HepG2 (cell line): ENCODE data around the gene CFAP100. TPM values are rescaled to one million over a fixed set of nuclear protein-coding genes. Genes with fewer than 3 reads are reported as not detected.

ENCODE experiments used
- ATF4 ChIP-seq, 2 experiments: fragments of 450-650 bp in 1 of 2; sonication (generic) in 1 of 2; formaldehyde crosslinking; IDR thresholded peaks; 2 replicates each; pipeline versions ENCODE4 v1.5.0 to v1.8.0; 2020 to 2022; ENCODE audit warnings: mild to moderate bottlenecking in 1 of 2, missing genetic modification reagents in 1 of 2
- CHD2 ChIP-seq: IDR thresholded peaks from 2 replicates; pipeline ENCODE4 v1.6.1; 2011; ENCODE audit warnings: low read depth, low read length, improper control_type of control experiment
- CREB1 ChIP-seq, 2 experiments: fragments of 450-650 bp in 1 of 2; IDR thresholded peaks; 2 replicates each; pipeline ENCODE4 v1.6.1; 2016 to 2017; ENCODE audit warnings: control low read depth in 1 of 2, mild to moderate bottlenecking in 1 of 2, missing compliant biosample characterization in 1 of 2, missing genetic modification characterization in 1 of 2
- CREM ChIP-seq, 2 experiments: sonication (generic) in 1 of 2; formaldehyde crosslinking in 1 of 2; IDR thresholded peaks; 2 replicates each; pipeline versions ENCODE4 v1.4.0 to v1.6.1; 2016 to 2020; ENCODE audit warnings: antibody characterized with exemption in 1 of 2, mild to moderate bottlenecking in 1 of 2, missing genetic modification reagents in 1 of 2
- DMTF1 ChIP-seq: sonication (generic); formaldehyde crosslinking; IDR thresholded peaks from 2 replicates; pipeline ENCODE4 v1.4.0; 2020; ENCODE audit warnings: mild to moderate bottlenecking, missing genetic modification reagents
- FOXK1 ChIP-seq: sonication (generic); formaldehyde crosslinking; IDR thresholded peaks from 2 replicates; pipeline ENCODE4 v1.4.0; 2020; ENCODE audit warnings: low read depth, missing genetic modification reagents, borderline replicate concordance
- KLF9 ChIP-seq: IDR thresholded peaks from 2 replicates; pipeline ENCODE4 v1.6.1; 2016; ENCODE audit warnings: low read depth
- MAX ChIP-seq: IDR thresholded peaks from 2 replicates; pipeline ENCODE4 v1.6.1; 2012; ENCODE audit warnings: inconsistent platforms
- NFIC ChIP-seq: IDR thresholded peaks from 2 replicates; pipeline ENCODE4 v1.6.1; 2012; ENCODE audit warnings: mild to moderate bottlenecking, low read length, inconsistent platforms
- PHF21A ChIP-seq: sonication (generic); formaldehyde crosslinking; IDR thresholded peaks from 2 replicates; pipeline ENCODE4 v1.5.0; 2020; ENCODE audit warnings: mild to moderate bottlenecking, missing genetic modification reagents
- RAD21 ChIP-seq: fragments of 450-650 bp; formaldehyde crosslinking; IDR thresholded peaks from 2 replicates; pipeline ENCODE4 v1.5.0; 2020; ENCODE audit warnings: mild to moderate bottlenecking
- RBAK ChIP-seq: sonication (generic); formaldehyde crosslinking; IDR thresholded peaks from 2 replicates; pipeline ENCODE4 v1.5.1; 2020; ENCODE audit warnings: mild to moderate bottlenecking, missing genetic modification reagents
- SALL1 ChIP-seq: sonication (generic); formaldehyde crosslinking; IDR thresholded peaks from 2 replicates; pipeline ENCODE4 v1.8.0; 2022; ENCODE audit warnings: mild to moderate bottlenecking, missing genetic modification reagents
- SNAPC5 ChIP-seq: sonication (generic); formaldehyde crosslinking; IDR thresholded peaks from 2 replicates; pipeline ENCODE4 v1.8.1; 2023; ENCODE audit warnings: mild to moderate bottlenecking, missing genetic modification reagents, borderline replicate concordance
- SP140L ChIP-seq: sonication (generic); formaldehyde crosslinking; IDR thresholded peaks from 2 replicates; pipeline ENCODE4 v1.4.0; 2020; ENCODE audit warnings: missing genetic modification reagents, borderline replicate concordance
- TBX2 ChIP-seq: sonication (generic); formaldehyde crosslinking; IDR thresholded peaks from 2 replicates; pipeline ENCODE4 v1.5.0; 2020; ENCODE audit warnings: missing genetic modification reagents, mild to moderate bottlenecking, borderline replicate concordance
- ZBTB38 ChIP-seq: sonication (generic); formaldehyde crosslinking; IDR thresholded peaks from 2 replicates; pipeline ENCODE4 v1.5.1; 2020; ENCODE audit warnings: mild to moderate bottlenecking, missing genetic modification reagents
- ZNF326 ChIP-seq: sonication (generic); formaldehyde crosslinking; IDR thresholded peaks from 2 replicates; pipeline ENCODE4 v1.4.0; 2020; ENCODE audit warnings: missing genetic modification reagents, borderline replicate concordance
- ZNF329 ChIP-seq: sonication (generic); formaldehyde crosslinking; IDR thresholded peaks from 2 replicates; pipeline ENCODE4 v1.9.0; 2021; ENCODE audit warnings: low read depth, mild to moderate bottlenecking, missing genetic modification reagents
- ZNF563 ChIP-seq: sonication (generic); formaldehyde crosslinking; IDR thresholded peaks from 2 replicates; pipeline ENCODE4 v1.8.0; 2022; ENCODE audit warnings: mild to moderate bottlenecking, moderate library complexity, missing genetic modification reagents
- ZNF616 ChIP-seq: sonication (generic); formaldehyde crosslinking; IDR thresholded peaks from 2 replicates; pipeline ENCODE4 v1.5.0; 2020; ENCODE audit warnings: low read depth, mild to moderate bottlenecking, missing genetic modification reagents
- ZNF839 ChIP-seq: sonication (generic); formaldehyde crosslinking; IDR thresholded peaks from 2 replicates; pipeline ENCODE4 v1.4.0; 2020; ENCODE audit warnings: missing genetic modification reagents, mild to moderate bottlenecking, borderline replicate concordance
- polyA plus RNA-seq, 8 experiments: library from polyadenylated mRNA; depleted of rRNA in 3 of 8; stranded (reverse) in 7 of 8; unstranded in 1 of 8; fragments of >200 nt; fragmentation: Illumina TruSeq in 4 of 8; extraction: Trizol in 4 of 8; gene quantifications; 2 replicates each; pipeline versions ENCODE4 v1.2.1 to v1.2.3, GENCODE V29; 2011 to 2016; ENCODE audit warnings: low read depth in 4 of 8, missing spikeins in 1 of 8, mixed read lengths in 1 of 8; ENCODE audit not compliant: insufficient read depth in 1 of 8
- total RNA-seq, 5 experiments: library from RNA; depleted of rRNA; stranded (reverse); fragments of >200 nt; fragmentation: Illumina TruSeq; extraction: Trizol; gene quantifications; 2 replicates each; pipeline ENCODE4 v1.2.3, GENCODE V29; 2016; ENCODE audit warnings: low read depth in 1 of 5
- TF ChIP-seq, protein P1 (sequence below): sonication (generic); formaldehyde crosslinking; IDR thresholded peaks from 2 replicates; pipeline ENCODE4 v1.8.0; 2022; ENCODE audit warnings: missing genetic modification reagents, mild to moderate bottlenecking, moderate library complexity, borderline replicate concordance

Gene CFAP100
- total and polyA plus RNA-seq, 2 of the 13 experiments (the other 11 are each of a cell fraction or from before 2014, with no cell fraction given) = 0.32 TPM; not detected in 1

GRCh38 chr3:126352476-126353454, 41.9 kb upstream of the CFAP100 start (continued):
- no peak for TF ChIP-seq DMTF1
- no peak for TF ChIP-seq ZNF839 (CRISPR knock-in tag)
- 0 out of 2 replicates have a peak, but pooled peaks have one; percentile 15 for TF ChIP-seq CREM (IDR thresholded peaks at IDR 0.05)
- TF ChIP-seq CREM (CRISPR knock-in tag; IDR thresholded peaks at IDR 0.05) = no peak
- TF ChIP-seq CHD2 = no peak
- TF ChIP-seq NFIC = no peak
- TF ChIP-seq CREB1 (IDR thresholded peaks at IDR 0.05) = 0 out of 2 replicates have a peak, but pooled peaks have one; percentile 5
- TF ChIP-seq CREB1 (CRISPR knock-in tag; IDR thresholded peaks at IDR 0.05) = no peak
- no peak for TF ChIP-seq RAD21 (CRISPR knock-in tag)
- TF ChIP-seq ATF4 (CRISPR knock-in tag; IDR thresholded peaks at IDR 0.05) = peak in 1 of 2 experiments; percentile 57; a peak in 1 of 4 replicates
- TF ChIP-seq RBAK (CRISPR knock-in tag) = no peak
- TF ChIP-seq ZBTB38 (CRISPR knock-in tag) = 0 out of 2 replicates have a peak, but pooled peaks have one; percentile 25
- TF ChIP-seq ZNF616 = no peak
- TF ChIP-seq PHF21A (CRISPR knock-in tag) = 0 out of 2 replicates have a peak, but pooled peaks have one; percentile 26
- TF ChIP-seq KLF9 (CRISPR knock-in tag) = no peak
- TF ChIP-seq SNAPC5 (CRISPR knock-in tag) = no peak
- TF ChIP-seq MAX = peak; percentile 45; the same call in 1 of the 2 replicates
- TF ChIP-seq FOXK1 (CRISPR knock-in tag) = 0 out of 2 replicates have a peak, but pooled peaks have one; percentile 33
- no peak for TF ChIP-seq ZNF329 (CRISPR knock-in tag)
- 0 out of 2 replicates have a peak, but pooled peaks have one; percentile 34 for TF ChIP-seq ZNF563 (CRISPR knock-in tag)
- TF ChIP-seq SALL1 (CRISPR knock-in tag) = peak; percentile 54
- no peak for TF ChIP-seq ZNF326 (CRISPR knock-in tag)
- TF ChIP-seq, protein P1, sequence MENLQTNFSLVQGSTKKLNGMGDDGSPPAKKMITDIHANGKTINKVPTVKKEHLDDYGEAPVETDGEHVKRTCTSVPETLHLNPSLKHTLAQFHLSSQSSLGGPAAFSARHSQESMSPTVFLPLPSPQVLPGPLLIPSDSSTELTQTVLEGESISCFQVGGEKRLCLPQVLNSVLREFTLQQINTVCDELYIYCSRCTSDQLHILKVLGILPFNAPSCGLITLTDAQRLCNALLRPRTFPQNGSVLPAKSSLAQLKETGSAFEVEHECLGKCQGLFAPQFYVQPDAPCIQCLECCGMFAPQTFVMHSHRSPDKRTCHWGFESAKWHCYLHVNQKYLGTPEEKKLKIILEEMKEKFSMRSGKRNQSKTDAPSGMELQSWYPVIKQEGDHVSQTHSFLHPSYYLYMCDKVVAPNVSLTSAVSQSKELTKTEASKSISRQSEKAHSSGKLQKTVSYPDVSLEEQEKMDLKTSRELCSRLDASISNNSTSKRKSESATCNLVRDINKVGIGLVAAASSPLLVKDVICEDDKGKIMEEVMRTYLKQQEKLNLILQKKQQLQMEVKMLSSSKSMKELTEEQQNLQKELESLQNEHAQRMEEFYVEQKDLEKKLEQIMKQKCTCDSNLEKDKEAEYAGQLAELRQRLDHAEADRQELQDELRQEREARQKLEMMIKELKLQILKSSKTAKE (CRISPR knock-in tag) = no peak
- no peak for TF ChIP-seq SP140L (CRISPR knock-in tag)
- TF ChIP-seq TBX2 = peak; percentile 9; the same call in 1 of the 2 replicates
